ENCODE results near the gene SORBS1.
A peak's percentile ranks its signal among the peaks of the same experiment; 100 is the strongest.

The SORBS1 gene

GRCh38 chr10:95324436-95325268 is 236.5 kb downstream of the SORBS1 start:
- ATAC-seq: no peak
- TF ChIP-seq PATZ1 (CRISPR knock-in tag; IDR thresholded peaks at IDR 0.05; ENCODE audit: borderline replicate concordance): no peak

- TF ChIP-seq TSHZ2 (CRISPR knock-in tag; IDR thresholded peaks at IDR 0.05) (no peak), ZC3H10 (CRISPR knock-in tag; IDR thresholded peaks at IDR 0.05) (no peak), PPARA (CRISPR knock-in tag; IDR thresholded peaks at IDR 0.05; ENCODE audit: borderline replicate concordance) (no peak), OSR1 (CRISPR knock-in tag; IDR thresholded peaks at IDR 0.05) (no peak), CSDC2 (CRISPR knock-in tag; IDR thresholded peaks at IDR 0.05) (no peak), CSRNP3 (CRISPR knock-in tag; IDR thresholded peaks at IDR 0.05) (no peak), BACH2 (CRISPR knock-in tag; IDR thresholded peaks at IDR 0.05; ENCODE audit: borderline replicate concordance) (no peak), ZFP3 (CRISPR knock-in tag; IDR thresholded peaks at IDR 0.05) (no peak), SNAI2 (CRISPR knock-in tag; IDR thresholded peaks at IDR 0.05) (no peak), ESRRG (CRISPR knock-in tag; IDR thresholded peaks at IDR 0.05) (no peak), TCF4 (CRISPR knock-in tag; IDR thresholded peaks at IDR 0.05; ENCODE audit: borderline replicate concordance) (no peak), ARNTL (CRISPR knock-in tag; IDR thresholded peaks at IDR 0.05; ENCODE audit: borderline replicate concordance, low read depth) (no peak), ISL1 (CRISPR knock-in tag; IDR thresholded peaks at IDR 0.05) (no peak), ZNF8 (CRISPR knock-in tag; IDR thresholded peaks at IDR 0.05) (no peak), ZNF70 (CRISPR knock-in tag; IDR thresholded peaks at IDR 0.05) (no peak), RARB (CRISPR knock-in tag; IDR thresholded peaks at IDR 0.05) (no peak)
- TF ChIP-seq, protein P1, sequence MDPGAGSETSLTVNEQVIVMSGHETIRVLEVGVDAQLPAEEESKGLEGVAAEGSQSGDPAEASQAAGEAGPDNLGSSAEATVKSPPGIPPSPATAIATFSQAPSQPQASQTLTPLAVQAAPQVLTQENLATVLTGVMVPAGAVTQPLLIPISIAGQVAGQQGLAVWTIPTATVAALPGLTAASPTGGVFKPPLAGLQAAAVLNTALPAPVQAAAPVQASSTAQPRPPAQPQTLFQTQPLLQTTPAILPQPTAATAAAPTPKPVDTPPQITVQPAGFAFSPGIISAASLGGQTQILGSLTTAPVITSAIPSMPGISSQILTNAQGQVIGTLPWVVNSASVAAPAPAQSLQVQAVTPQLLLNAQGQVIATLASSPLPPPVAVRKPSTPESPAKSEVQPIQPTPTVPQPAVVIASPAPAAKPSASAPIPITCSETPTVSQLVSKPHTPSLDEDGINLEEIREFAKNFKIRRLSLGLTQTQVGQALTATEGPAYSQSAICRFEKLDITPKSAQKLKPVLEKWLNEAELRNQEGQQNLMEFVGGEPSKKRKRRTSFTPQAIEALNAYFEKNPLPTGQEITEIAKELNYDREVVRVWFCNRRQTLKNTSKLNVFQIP (CRISPR knock-in tag; IDR thresholded peaks at IDR 0.05; ENCODE audit: borderline replicate concordance, low read depth): no peak
- ATAC-seq: no peak
Observed at GRCh38 chr10:95321554-95322301, 239.4 kb downstream of the SORBS1 start.

GRCh38 chr10:95319239-95319638 is 241.9 kb downstream of the SORBS1 start:
- no peak for TF ChIP-seq ZC3H10 (CRISPR knock-in tag; IDR thresholded peaks at IDR 0.05)
- TF ChIP-seq ESRRG (CRISPR knock-in tag; IDR thresholded peaks at IDR 0.05): no peak
- no peak for TF ChIP-seq ZFP30 (CRISPR knock-in tag; IDR thresholded peaks at IDR 0.05)
- no peak for TF ChIP-seq ZNF70 (CRISPR knock-in tag; IDR thresholded peaks at IDR 0.05)
- ATAC-seq: peak; percentile 55; the same call in 1 of the 3 replicates

DNA sequence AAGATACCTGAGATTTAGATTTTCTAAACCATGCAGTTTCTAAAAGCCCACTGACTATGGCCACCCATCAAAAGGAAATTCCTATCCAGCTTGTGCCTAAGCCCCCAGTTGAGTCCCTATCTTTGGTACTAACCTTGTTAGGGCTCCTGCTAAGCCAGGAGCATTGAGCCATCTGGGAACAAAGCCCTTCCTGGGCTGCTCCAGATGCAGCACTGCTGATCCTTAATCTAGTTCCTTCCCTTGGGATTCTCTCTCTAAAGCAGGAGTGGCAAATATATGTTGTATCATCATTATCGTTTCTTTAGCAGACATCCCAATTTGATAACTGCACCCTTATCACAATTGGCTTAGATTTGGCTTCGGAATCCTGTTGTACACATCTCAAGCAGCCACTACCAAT is 245.7 kb downstream of the SORBS1 start:
- no peak for TF ChIP-seq CSRNP3 (CRISPR knock-in tag; IDR thresholded peaks at IDR 0.05)
- peak; percentile 36; the same call in 1 of the 2 replicates for TF ChIP-seq TCF4 (CRISPR knock-in tag; IDR thresholded peaks at IDR 0.05; ENCODE audit: borderline replicate concordance)
- no peak; the same call in 2 of the 3 replicates for ATAC-seq

Measured in SK-N-SH treated with all-trans-retinoic acid at 6 μM for 48 hours (cell line).